ENCODE results near the gene CST7. TPM values are rescaled to one million over a fixed set of nuclear protein-coding genes. Genes with fewer than 3 reads are reported as not detected.

Gene CST7
- total RNA-seq, 1 donor from 2014 or later: 11.5 TPM

GRCh38 chr20:24950128-24950835, 1.2 kb downstream of the CST7 start:
- peak; percentile 75 for DNase-seq (ENCODE audit: low spot score)

- DNase-seq (ENCODE audit: low spot score): no peak
These were observed 1.9 kb downstream of the CST7 start for GRCh38 chr20:24950836-24951525.

- DNase-seq (ENCODE audit: low spot score): peak; percentile 78
These were observed 2.5 kb downstream of the CST7 start for GRCh38 chr20:24951536-24952083.

GRCh38 chr20:24952376-24953208, 3.5 kb downstream of the CST7 start:
- DNase-seq (ENCODE audit: low spot score): peak; percentile 83

GRCh38 chr20:24953209-24953575, 4.1 kb downstream of the CST7 start:
- DNase-seq (ENCODE audit: low spot score): no peak

GRCh38 chr20:24953621-24954133, 4.6 kb downstream of the CST7 start:
- no peak for DNase-seq (ENCODE audit: low spot score)

- no peak for DNase-seq (ENCODE audit: low spot score)
These were observed 5.1 kb downstream of the CST7 start for GRCh38 chr20:24954151-24954550.

GRCh38 chr20:24954566-24954965, 5.5 kb downstream of the CST7 start:
- DNase-seq (ENCODE audit: low spot score): no peak

GRCh38 chr20:24955045-24955444, 6.0 kb downstream of the CST7 start:
- no peak for DNase-seq (ENCODE audit: low spot score)

GRCh38 chr20:24956001-24956841, 7.2 kb downstream of the CST7 start:
- peak; percentile 71 for DNase-seq (ENCODE audit: low spot score)

- DNase-seq (ENCODE audit: low spot score): peak; percentile 80
These were observed 8.4 kb downstream of the CST7 start for GRCh38 chr20:24957326-24958016.

GRCh38 chr20:24958506-24959385, 9.7 kb downstream of the CST7 start:
- DNase-seq (ENCODE audit: low spot score): no peak

GRCh38 chr20:24959591-24960301, 10.7 kb downstream of the CST7 start:
- DNase-seq (ENCODE audit: low spot score): peak; percentile 87

GRCh38 chr20:24960302-24960801, 11.3 kb downstream of the CST7 start:
- peak; percentile 83 for DNase-seq (ENCODE audit: low spot score)

GRCh38 chr20:24960861-24961260, 11.8 kb downstream of the CST7 start:
- no peak for DNase-seq (ENCODE audit: low spot score)

GRCh38 chr20:24961384-24962181, 12.5 kb downstream of the CST7 start:
- no peak for DNase-seq (ENCODE audit: low spot score)

GRCh38 chr20:24962182-24962492, 13.1 kb downstream of the CST7 start:
- DNase-seq (ENCODE audit: low spot score): no peak
